GM18909 (cell line): Measurements from ENCODE around the gene RGS5.

ENCODE experiments used
- ATAC-seq: cut with Tn5 transposase; IDR thresholded peaks from one replicate; pipeline ENCODE4 v1.9.1; 2021; ENCODE audit warnings: mild to moderate bottlenecking; ENCODE audit not compliant: unreplicated experiment, poor library complexity

The RGS5 gene

DNA sequence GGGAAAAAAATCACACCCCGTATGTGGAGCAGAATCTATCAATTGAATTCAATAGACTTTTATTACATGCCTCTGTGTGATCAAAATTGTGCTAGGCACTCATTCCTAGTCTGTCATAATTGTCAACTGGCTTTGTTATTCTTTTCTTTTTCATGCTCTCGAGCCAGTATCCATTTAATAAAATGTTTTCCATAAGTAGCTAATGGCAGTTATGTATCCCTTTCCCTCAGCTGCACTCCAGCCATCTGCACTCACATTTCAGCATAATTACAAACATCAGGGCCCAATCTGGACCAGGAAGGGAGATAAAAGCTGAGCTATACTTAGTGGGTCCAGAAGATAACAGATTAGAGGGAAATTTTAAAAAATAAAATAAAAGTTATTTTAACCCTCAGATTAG, 15.9 kb downstream of the RGS5 start:
- no peak for ATAC-seq

- ATAC-seq: no peak
These were observed 20.3 kb downstream of the RGS5 start for GRCh38 chr1:163182330-163182949.

- no peak for ATAC-seq
These were observed 24.1 kb downstream of the RGS5 start for GRCh38 chr1:163178628-163179027.

DNA sequence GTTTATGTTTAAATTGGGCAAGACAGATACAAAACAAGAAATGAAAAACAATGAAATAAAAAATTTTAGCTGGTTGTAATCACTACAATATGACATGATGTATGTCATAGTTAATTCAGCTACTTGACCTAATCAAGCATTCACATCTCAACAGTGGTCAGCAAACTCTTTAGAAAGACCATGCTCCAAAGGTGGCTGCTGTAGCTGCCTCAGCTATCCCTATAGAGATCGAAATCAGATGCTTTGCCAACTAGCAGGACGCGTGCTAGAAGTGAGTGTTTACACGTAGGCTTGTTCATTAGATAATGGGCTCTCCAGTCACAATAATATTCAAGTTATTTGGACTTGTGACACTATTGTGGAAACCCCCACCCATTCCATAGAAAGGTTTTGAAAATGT, 25.9 kb downstream of the RGS5 start:
- no peak for ATAC-seq

DNA sequence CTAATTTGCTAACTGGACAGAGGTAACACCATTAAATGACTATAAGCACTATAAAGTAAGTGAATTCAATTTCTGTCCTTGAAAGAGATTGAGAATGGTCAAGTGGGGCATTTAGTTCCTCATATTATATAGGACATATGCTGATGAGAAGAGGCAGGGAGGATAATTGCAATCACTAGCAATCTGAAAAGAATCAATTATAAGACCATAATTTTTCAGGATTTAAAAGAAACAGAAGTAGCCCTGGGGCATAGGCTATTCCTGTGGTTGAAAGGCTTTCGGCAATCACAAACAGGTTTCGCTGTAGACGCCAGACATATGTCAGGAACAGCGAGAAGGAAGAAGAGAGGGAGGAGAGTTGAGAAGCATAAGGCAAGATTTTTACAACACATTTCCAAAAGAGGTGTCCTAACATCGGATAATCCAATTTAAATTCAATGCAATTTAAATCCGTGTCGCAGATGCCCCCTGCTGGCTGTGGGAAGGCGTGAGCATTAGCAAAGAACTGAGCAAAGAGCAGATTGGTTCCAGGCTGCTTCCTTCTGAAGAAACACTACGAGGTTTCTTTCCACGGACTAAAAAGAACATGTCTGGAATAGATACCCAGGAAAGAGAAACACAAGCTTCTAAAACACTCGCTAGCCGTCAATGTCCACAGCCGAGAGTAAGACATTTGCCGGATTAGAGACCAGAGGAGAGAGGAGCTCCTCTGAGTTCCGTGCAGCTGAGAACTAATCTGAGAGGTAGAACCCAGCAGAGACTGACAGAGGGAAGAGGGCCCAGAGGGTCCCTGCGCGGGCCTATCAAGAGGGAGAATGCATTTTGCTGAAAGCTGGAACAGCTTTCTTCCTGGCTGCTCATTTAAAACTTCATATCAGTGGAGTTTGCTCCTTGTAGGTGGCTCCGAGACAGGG, 27.9 kb downstream of the RGS5 start:
- no peak for ATAC-seq

DNA sequence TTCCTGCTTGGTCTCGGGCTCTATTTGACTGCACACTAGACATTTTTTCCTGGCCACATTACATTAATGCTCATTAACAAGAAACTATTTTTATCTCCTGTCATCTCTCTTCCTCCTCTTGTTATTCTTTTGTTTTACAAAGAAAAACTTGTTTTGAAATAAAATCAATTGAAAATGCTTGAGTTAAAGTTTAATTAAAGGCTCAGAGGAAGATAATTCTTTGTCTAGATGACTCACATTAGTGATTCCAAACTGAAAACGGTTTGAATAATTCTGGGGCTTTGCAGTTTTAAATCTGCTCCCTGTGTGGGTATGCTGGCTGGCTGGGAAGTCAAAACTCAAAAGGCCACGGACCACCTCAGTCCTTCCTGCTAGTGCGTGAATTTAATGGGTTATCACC, 29.6 kb downstream of the RGS5 start:
- ATAC-seq: no peak

DNA sequence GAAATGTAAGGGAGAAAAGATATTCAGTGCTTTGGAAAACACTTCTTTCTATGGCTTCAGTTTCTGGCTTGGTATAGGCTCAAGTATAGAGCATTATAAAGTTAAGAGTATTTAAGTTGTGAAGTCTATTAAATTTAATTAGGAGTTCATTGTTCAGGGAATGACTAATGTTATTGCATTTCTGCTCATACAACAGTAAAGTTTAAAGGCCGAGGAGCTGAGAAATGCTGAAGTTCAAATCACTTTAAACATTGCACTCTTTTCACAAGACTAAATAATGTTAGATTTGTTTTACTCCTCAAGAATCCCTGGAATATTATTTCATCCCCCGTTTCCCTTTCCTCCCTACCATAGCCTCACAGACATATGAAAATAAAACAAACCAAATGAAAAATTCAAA, 30.1 kb downstream of the RGS5 start:
- no peak for ATAC-seq

- no peak for ATAC-seq
These were observed 30.9 kb downstream of the RGS5 start for GRCh38 chr1:163171826-163172225.

DNA sequence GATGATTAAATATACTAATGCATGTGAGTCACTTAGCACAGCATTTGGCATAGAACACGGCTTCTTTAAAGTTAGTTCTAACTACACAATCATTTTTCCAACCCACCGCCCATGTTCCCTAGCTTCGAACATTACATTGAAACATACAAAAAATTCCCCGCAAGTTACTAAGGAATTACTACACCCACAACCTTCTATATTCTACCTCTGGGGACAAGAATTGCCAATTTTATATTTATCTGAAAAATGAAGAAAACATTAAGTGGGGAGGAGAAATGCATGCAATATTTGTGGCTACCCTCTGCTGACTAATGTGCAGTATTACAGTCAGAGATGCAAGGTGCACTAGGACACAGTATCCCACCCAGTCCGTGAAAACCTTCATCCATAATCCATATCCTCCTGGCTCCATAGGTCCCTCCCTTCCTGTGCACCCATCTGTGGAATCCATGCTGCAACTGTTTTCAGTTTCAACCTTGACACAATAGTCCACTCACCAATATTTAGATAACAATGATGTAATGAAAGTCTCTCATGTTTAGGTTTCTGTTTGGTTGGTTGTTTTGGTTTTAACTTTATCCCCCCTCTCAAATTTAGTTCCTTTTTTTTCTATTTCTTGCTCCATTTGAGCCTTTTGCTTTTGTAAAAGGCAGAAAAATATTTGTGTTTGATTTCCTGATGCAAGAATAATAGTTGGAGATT, 31.6 kb downstream of the RGS5 start:
- no peak for ATAC-seq

DNA sequence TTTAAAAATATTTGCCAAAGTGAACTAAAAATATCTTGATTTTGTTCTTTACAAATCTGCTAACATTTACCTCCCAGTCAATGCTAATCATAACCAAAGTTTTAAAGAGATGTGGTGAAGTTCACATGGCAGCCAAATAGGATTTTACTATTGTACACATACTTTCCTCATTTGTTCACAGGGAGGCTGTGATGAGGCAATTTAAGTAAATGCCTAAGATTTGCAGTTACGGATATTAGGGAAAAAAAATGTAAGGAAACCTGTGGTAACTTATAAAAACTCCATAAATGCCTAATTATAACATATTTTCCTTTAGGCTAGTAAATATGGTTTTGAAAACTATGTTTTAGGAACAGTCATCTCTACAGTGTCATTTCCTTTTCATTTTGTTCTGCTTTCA, 32.4 kb downstream of the RGS5 start:
- no peak for ATAC-seq

- ATAC-seq: no peak
These were observed 33.2 kb downstream of the RGS5 start for GRCh38 chr1:163169553-163169952.

- ATAC-seq: no peak
These were observed 34.7 kb downstream of the RGS5 start for GRCh38 chr1:163168053-163168452.

- no peak for ATAC-seq
These were observed 35.7 kb downstream of the RGS5 start for GRCh38 chr1:163166886-163167555.

- ATAC-seq: no peak
These were observed 37.6 kb downstream of the RGS5 start for GRCh38 chr1:163165119-163165518.

DNA sequence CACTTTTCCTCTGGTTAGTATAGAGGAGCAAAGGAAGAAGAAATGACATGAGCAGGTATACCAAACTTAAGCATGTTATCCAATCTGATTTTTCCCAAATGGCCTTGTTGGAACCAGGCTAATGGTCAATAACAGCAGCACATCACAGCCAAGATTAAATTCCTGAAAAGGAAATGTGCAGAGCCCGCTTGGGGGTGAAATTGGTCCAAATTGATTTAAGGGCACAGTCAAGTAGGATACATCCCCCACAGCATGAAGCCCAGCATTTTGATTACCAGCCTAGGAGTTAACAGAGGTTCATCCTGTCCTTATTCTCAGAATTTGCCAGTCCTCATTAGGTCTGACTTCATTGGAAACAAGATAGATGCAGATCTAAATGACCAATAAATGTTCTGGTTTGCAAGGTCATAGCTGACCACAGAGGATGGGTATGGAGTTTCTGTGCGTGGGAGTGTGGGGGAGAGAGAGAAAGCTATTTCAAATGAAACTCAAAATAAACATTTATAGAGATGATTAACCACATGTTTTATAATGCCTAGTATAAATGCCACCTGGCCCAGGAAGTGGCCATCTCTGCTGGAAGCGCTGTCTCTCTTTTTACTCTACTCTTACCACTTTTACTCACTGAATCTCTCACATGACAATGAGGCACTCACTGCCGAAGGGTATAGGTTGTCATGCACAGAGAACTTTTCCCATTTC, 38.7 kb downstream of the RGS5 start:
- ATAC-seq: no peak

DNA sequence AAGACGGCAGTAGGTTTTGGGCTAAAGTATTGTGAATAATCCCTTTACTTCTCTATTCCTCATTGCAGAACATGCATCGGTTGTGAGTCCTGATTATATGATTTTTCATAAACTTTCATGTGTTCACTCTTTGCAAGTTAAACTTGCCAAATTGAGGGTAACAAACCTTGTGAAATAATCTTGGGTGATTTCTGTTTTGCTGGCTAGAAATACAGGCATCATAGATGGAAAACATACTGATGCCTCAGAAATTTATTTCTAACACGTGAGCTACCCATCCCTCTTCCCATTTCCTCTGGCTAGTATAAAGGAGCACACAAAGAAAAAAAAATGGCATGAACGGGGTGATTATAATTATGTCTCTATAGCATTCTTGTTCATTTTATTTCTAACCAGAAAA, 39.6 kb downstream of the RGS5 start:
- ATAC-seq: no peak

DNA sequence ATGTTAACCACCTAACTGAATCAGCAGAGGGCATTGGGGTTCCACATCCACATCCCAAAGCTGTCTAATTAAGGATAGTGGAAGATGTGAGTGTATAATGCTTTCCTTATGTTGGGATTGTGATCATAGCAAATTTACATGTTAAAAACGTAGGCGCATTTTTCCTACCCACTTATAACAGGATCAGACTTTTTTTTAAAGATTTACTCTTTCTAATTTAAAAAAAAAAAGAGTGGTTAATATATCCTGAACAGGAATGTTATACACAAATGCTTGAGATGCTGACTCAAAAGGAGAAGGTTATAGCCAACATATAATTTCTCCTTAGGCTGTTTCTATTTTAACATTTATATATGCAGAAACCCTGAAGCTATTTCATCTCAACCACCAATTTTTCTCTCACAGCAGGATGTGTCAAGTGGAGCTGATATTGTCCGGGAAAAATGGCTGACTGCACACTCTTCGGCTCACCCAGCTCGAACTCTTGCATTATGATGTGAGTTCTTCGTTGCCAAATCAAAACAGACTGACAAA, 40.3 kb downstream of the RGS5 start:
- ATAC-seq: no peak

DNA sequence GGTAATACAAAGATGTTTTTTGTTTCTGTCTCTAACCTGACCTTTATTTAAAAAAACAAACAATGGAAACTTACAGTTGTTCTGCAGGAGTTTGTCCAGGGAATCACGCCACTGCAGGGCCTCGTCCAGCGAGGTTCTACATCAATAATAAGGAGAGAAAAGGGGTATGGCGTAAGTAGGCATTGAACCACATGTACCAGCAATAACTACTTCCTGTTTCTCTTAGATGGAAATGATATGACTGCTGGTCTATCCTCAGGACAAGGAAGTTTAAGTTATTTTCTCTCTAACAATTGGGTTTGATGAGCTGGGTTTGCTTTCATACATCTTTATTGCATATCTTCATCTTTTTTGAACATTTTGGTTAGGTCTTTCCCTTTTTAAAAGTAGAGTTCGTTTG, 40.9 kb downstream of the RGS5 start:
- ATAC-seq: no peak

- no peak for ATAC-seq
These were observed 41.4 kb downstream of the RGS5 start for GRCh38 chr1:163161337-163161736.

GRCh38 chr1:163155606-163156005, 47.1 kb downstream of the RGS5 start:
- ATAC-seq: no peak
